Activated naive CD4-positive, alpha-beta T cell treated with anti-CD3 and anti-CD28 coated beads, Interleukin-2, amount 50 U/mL, for 24 hours (primary cell): Measurements from ENCODE around the gene CCDC181.

Experiments
- H3K27ac Mint-ChIP-seq: one replicate; pipeline ENCODE4 v1.8.0; 2021; ENCODE audit warnings: mild to moderate bottlenecking, mixed read lengths
- H3K27me3 Mint-ChIP-seq: one replicate; pipeline ENCODE4 v1.8.0; 2021; ENCODE audit warnings: mixed read lengths
- H3K36me3 Mint-ChIP-seq: one replicate; pipeline ENCODE4 v1.8.0; 2021; ENCODE audit warnings: mixed read lengths
- H3K4me1 Mint-ChIP-seq: one replicate; pipeline ENCODE4 v1.8.0; 2021; ENCODE audit warnings: mixed read lengths
- H3K4me3 Mint-ChIP-seq: one replicate; pipeline ENCODE4 v1.8.0; 2021; ENCODE audit warnings: mild to moderate bottlenecking, mixed read lengths
- H3K9me3 Mint-ChIP-seq: one replicate; pipeline ENCODE4 v1.8.0; 2021; ENCODE audit warnings: mixed read lengths

CCDC181 gene

GRCh38 chr1:169367096-169367685, 60.1 kb downstream of the CCDC181 start:
- H3K9me3 Mint-ChIP-seq, result no peaks in the 10 kb centered on the region
- no peaks in the 10 kb centered on the region for H3K27me3 Mint-ChIP-seq
- H3K36me3 Mint-ChIP-seq, result peaks cover 14% of the 10 kb centered on the region
- H3K4me1 Mint-ChIP-seq, result peaks cover 26% of the 10 kb centered on the region
- no peak overlapping the region for H3K27ac Mint-ChIP-seq
- H3K4me3 Mint-ChIP-seq, result no peak overlapping the region

GRCh38 chr1:169364948-169365347, 62.3 kb downstream of the CCDC181 start:
- Mint-ChIP-seq H3K4me3 (no peak overlapping the region), H3K27ac (no peak overlapping the region), H3K27me3 (no peaks in the 10 kb centered on the region), H3K36me3 (peaks cover 8% of the 10 kb centered on the region), H3K9me3 (no peaks in the 10 kb centered on the region), H3K4me1 (peaks cover 18% of the 10 kb centered on the region)

GRCh38 chr1:169363046-169363730, 64.1 kb downstream of the CCDC181 start:
- Mint-ChIP-seq H3K36me3 (peaks cover 8% of the 10 kb centered on the region), H3K27me3 (no peaks in the 10 kb centered on the region), H3K4me3 (peak overlapping the region; percentile 66), H3K27ac (peak overlapping the region; percentile 85), H3K4me1 (peaks cover 13% of the 10 kb centered on the region), H3K9me3 (no peaks in the 10 kb centered on the region)

- Mint-ChIP-seq H3K27me3 (no peaks in the 10 kb centered on the region), H3K27ac (no peak overlapping the region), H3K36me3 (peaks cover 8% of the 10 kb centered on the region), H3K4me3 (no peak overlapping the region), H3K9me3 (no peaks in the 10 kb centered on the region), H3K4me1 (peaks cover 13% of the 10 kb centered on the region)
Measured at GRCh38 chr1:169361281-169361680, 66.0 kb downstream of the CCDC181 start.

GRCh38 chr1:169360415-169360814, 66.9 kb downstream of the CCDC181 start:
- no peaks in the 10 kb centered on the region for H3K27me3 Mint-ChIP-seq
- H3K27ac Mint-ChIP-seq, result no peak overlapping the region
- H3K36me3 Mint-ChIP-seq, result peaks cover 10% of the 10 kb centered on the region
- H3K9me3 Mint-ChIP-seq, result no peaks in the 10 kb centered on the region
- H3K4me1 Mint-ChIP-seq, result peaks cover 13% of the 10 kb centered on the region
- H3K4me3 Mint-ChIP-seq, result no peak overlapping the region

- H3K27me3 Mint-ChIP-seq, result no peaks in the 10 kb centered on the region
- H3K4me1 Mint-ChIP-seq, result peaks cover 16% of the 10 kb centered on the region
- H3K36me3 Mint-ChIP-seq, result no peaks in the 10 kb centered on the region
- no peak overlapping the region for H3K27ac Mint-ChIP-seq
- H3K9me3 Mint-ChIP-seq, result no peaks in the 10 kb centered on the region
- H3K4me3 Mint-ChIP-seq, result no peak overlapping the region
Measured at GRCh38 chr1:169348383-169349036, 78.8 kb downstream of the CCDC181 start.

GRCh38 chr1:169347688-169348382, 79.4 kb downstream of the CCDC181 start:
- H3K36me3 Mint-ChIP-seq, result no peaks in the 10 kb centered on the region
- no peaks in the 10 kb centered on the region for H3K27me3 Mint-ChIP-seq
- H3K4me3 Mint-ChIP-seq, result no peak overlapping the region

GRCh38 chr1:169346036-169346589, 81.2 kb downstream of the CCDC181 start:
- no peak overlapping the region for H3K4me3 Mint-ChIP-seq
- H3K27me3 Mint-ChIP-seq, result no peaks in the 10 kb centered on the region
- H3K4me1 Mint-ChIP-seq, result peaks cover 2% of the 10 kb centered on the region
- peaks cover 1% of the 10 kb centered on the region for H3K36me3 Mint-ChIP-seq
- no peaks in the 10 kb centered on the region for H3K9me3 Mint-ChIP-seq
- peak overlapping the region; percentile 1 for H3K27ac Mint-ChIP-seq

More at GRCh38 chr1:169347688-169348382, 79.4 kb downstream of the CCDC181 start:
- no peak overlapping the region for H3K27ac Mint-ChIP-seq
- no peaks in the 10 kb centered on the region for H3K9me3 Mint-ChIP-seq
- H3K4me1 Mint-ChIP-seq, result peaks cover 16% of the 10 kb centered on the region

- H3K4me1 Mint-ChIP-seq, result peaks cover 3% of the 10 kb centered on the region
- H3K36me3 Mint-ChIP-seq, result peaks cover 5% of the 10 kb centered on the region
- H3K4me3 Mint-ChIP-seq, result no peak overlapping the region
- no peaks in the 10 kb centered on the region for H3K27me3 Mint-ChIP-seq
- no peaks in the 10 kb centered on the region for H3K9me3 Mint-ChIP-seq
- H3K27ac Mint-ChIP-seq, result no peak overlapping the region
Measured at GRCh38 chr1:169345511-169345910, 81.8 kb downstream of the CCDC181 start.
